Psoas muscle (tissue), 8 donors: ENCODE data around the gene ABCG8. TPM values are rescaled to one million over a fixed set of nuclear protein-coding genes. Genes with fewer than 3 reads are reported as not detected.

Experiments used
- ATAC-seq, 4 donors: fragments of 200-7000 bp; cut with Tn5 transposase; one replicate each; pipeline ENCODE4 v1.9.1; 2020; ENCODE audit warnings: moderate library complexity in 3 of 4, mild to moderate bottlenecking in 2 of 4
- DNase-seq, 2 donors: peaks; one replicate each; pipeline ENCODE4 v3.0.0-alpha.2; 2020
- H3K27ac ChIP-seq: fragments of 200-600 bp; one replicate; pipeline ENCODE4 v1.8.0; 2022
- H3K27me3 ChIP-seq, 3 donors: fragments of 200-600 bp in 1 of 3; one replicate each; pipeline versions ENCODE4 v1.6.1 to v1.8.0; 2013 to 2022; ENCODE audit warnings: low read length in 2 of 3, mild to moderate bottlenecking in 2 of 3, moderate library complexity in 1 of 3; ENCODE audit not compliant: insufficient read depth in 3 of 3
- H3K36me3 ChIP-seq, 2 donors: fragments of 200-600 bp in 1 of 2; one replicate each; pipeline versions ENCODE4 v1.6.1 to v1.8.0; 2013 to 2022; ENCODE audit warnings: low read depth in 1 of 2, mild to moderate bottlenecking in 1 of 2, moderate library complexity in 1 of 2; ENCODE audit not compliant: insufficient read depth in 1 of 2
- H3K4me1 ChIP-seq: fragments of 200-600 bp; one replicate; pipeline ENCODE4 v1.8.0; 2022
- H3K4me3 ChIP-seq: fragments of 200-600 bp; one replicate; pipeline ENCODE4 v1.8.0; 2022; ENCODE audit warnings: mild to moderate bottlenecking
- H3K9me3 ChIP-seq: fragments of 200-600 bp; one replicate; pipeline ENCODE4 v1.8.0; 2022
- CTCF ChIP-seq: fragments of 200-600 bp; IDR thresholded peaks from one replicate; pipeline ENCODE4 v1.8.0; 2022; ENCODE audit warnings: antibody characterized with exemption
- WGBS, 3 donors: extraction: QIAGEN DNeasy Blood & Tissue Kit; methylation state at CpG; one replicate each; pipeline versions ENCODE4 v1.1.6 to v1.1.7; 2013; 5-methylcytosine and 5-hydroxymethylcytosine counted together
- intact Hi-C, 2 donors: fragments of 100-400 bp; cut with DNase I; formaldehyde crosslinking; loops; one replicate each; pipeline versions ENCODE4 v1.11.0 to v1.14.2; 2022
- polyA plus RNA-seq, 3 donors: library from polyadenylated mRNA; stranded (reverse); fragments of 200-250 nt; gene quantifications; one replicate each; pipeline ENCODE4 v1.2.3, GENCODE V29; 2013
- total RNA-seq, 4 donors: library from RNA; stranded (reverse); fragmentation: NEBNext Ultra II Directional in 2 of 4; extraction: Animal tissue kit (Norgen Biotek cat#: 25700) in 2 of 4; gene quantifications; one replicate each; pipeline versions ENCODE4 v1.2.1 to v1.2.4, GENCODE V29; 2021 to 2023
- donor health status: healthy with polysubstance abuse.
- donor health status: DM: no; HTN: no; CAD: no; lungs with moderate emphysema.
- donor health status: Bipolar disorder and iron deficiency.
- donor health status: healthy.
- donor health status: DM: yes; HTN: yes; CAD: no.
- donor health status: DM: no; HTN: no; CAD: no.
- donor health status: DM: no; HTN: no; CAD: no.
- donor health status: DM: yes; HTN: yes; CAD: no.

ABCG8 gene
- total and polyA plus RNA-seq, 7 donors: 0.05 TPM; not detected in 6

- H3K4me1 ChIP-seq: no peaks in the 10 kb centered on the region
- no peak for TF ChIP-seq CTCF
- WGBS, 3 donors: 74 to 77% (median 75%) methylated on average over 7 of the region's 7 CpGs
- DNase-seq: no peak
- no peak overlapping the region for H3K27ac ChIP-seq
- ATAC-seq: no peak
- no peak overlapping the region for H3K4me3 ChIP-seq
- H3K9me3 ChIP-seq: no peaks in the 10 kb centered on the region
- intact Hi-C loops: no loop called here
- no peaks in the 10 kb centered on the region for H3K27me3 ChIP-seq
- peaks cover 4 to 45% of the 10 kb centered on the region in 2 donors for H3K36me3 ChIP-seq
These were observed 46.4 kb downstream of the ABCG8 start for GRCh38 chr2:43885132-43885632.

GRCh38 chr2:43887176-43887575 is 48.4 kb downstream of the ABCG8 start:
- no peak for DNase-seq
- no peak overlapping the region for H3K4me3 ChIP-seq
- no peaks in the 10 kb centered on the region for H3K27me3 ChIP-seq
- intact Hi-C loops: no loop called here
- no peak overlapping the region for H3K27ac ChIP-seq
- H3K36me3 ChIP-seq: peaks cover 6 to 65% of the 10 kb centered on the region in 2 donors
- 89 to 95% (median 92%) methylated on average over 7 of the region's 7 CpGs for WGBS, 3 donors
- no peak for TF ChIP-seq CTCF
- no peak for ATAC-seq
- no peaks in the 10 kb centered on the region for H3K4me1 ChIP-seq
- H3K9me3 ChIP-seq: no peaks in the 10 kb centered on the region

- whole genome bisulfite sequencing, 3 donors: 94 to 97% (median 97%) methylated on average over 4 of the region's 4 CpGs
- ATAC-seq (no peak), DNase-seq (no peak)
- H3K27ac ChIP-seq: no peak overlapping the region
- no peaks in the 10 kb centered on the region for H3K27me3 ChIP-seq
- H3K36me3 ChIP-seq: peaks cover 18 to 87% of the 10 kb centered on the region in 2 donors
- intact Hi-C loops: no loop called here
- TF ChIP-seq CTCF: no peak
- no peaks in the 10 kb centered on the region for H3K4me1 ChIP-seq
- no peaks in the 10 kb centered on the region for H3K9me3 ChIP-seq
- no peak overlapping the region for H3K4me3 ChIP-seq
These were observed 50.6 kb downstream of the ABCG8 start for GRCh38 chr2:43889416-43889815.

GRCh38 chr2:43890855-43891254 is 52.1 kb downstream of the ABCG8 start:
- Histone ChIP-seq H3K36me3 (peaks cover 18 to 98% of the 10 kb centered on the region in 2 donors), H3K9me3 (no peaks in the 10 kb centered on the region), H3K4me1 (no peaks in the 10 kb centered on the region), H3K27me3 (no peaks in the 10 kb centered on the region), H3K27ac (no peak overlapping the region), H3K4me3 (no peak overlapping the region)
- no peak for TF ChIP-seq CTCF
- no peak for DNase-seq
- WGBS, 3 donors: 85 to 90% (median 88%) methylated on average over 4 of the region's 4 CpGs
- intact Hi-C loops: no loop called here
- ATAC-seq: no peak

GRCh38 chr2:43894743-43895142 is 56.0 kb downstream of the ABCG8 start:
- Histone ChIP-seq H3K27ac (no peak overlapping the region), H3K36me3 (peaks cover 22 to 100% of the 10 kb centered on the region in 2 donors)
- intact Hi-C loops: no loop called here

More at GRCh38 chr2:43894743-43895142, 56.0 kb downstream of the ABCG8 start:
- Histone ChIP-seq H3K4me3 (no peak overlapping the region), H3K27me3 (no peaks in the 10 kb centered on the region), H3K9me3 (no peaks in the 10 kb centered on the region), H3K4me1 (no peaks in the 10 kb centered on the region)
- DNase-seq (no peak), ATAC-seq (no peak)
- TF ChIP-seq CTCF: no peak
- WGBS, 3 donors: 96 to 99% (median 96%) methylated on average over 2 of the region's 2 CpGs
